Tibial artery (tissue), 4 donors: Measurements from ENCODE around the gene UGT1A9.

Source experiments
- DNase-seq, 2 donors: peaks; one replicate each; pipeline ENCODE4 v3.0.0-alpha.2; 2019
- H3K27ac ChIP-seq, 2 donors: fragments of 200-600 bp; sonication (generic) in 1 of 2; 1 replicate in 1 of 2; 2 replicates in 1 of 2; pipeline ENCODE4 v1.5.1; 2018 to 2019; ENCODE audit warnings: mild to moderate bottlenecking in 1 of 2
- H3K27me3 ChIP-seq, 2 donors: fragments of 200-600 bp; sonication (generic) in 1 of 2; one replicate each; pipeline versions ENCODE4 v1.5.1 to v1.6.0; 2016 to 2019
- H3K36me3 ChIP-seq, 3 donors: fragments of 200-600 bp; sonication (generic) in 2 of 3; one replicate each; pipeline ENCODE4 v1.5.1; 2016 to 2019; ENCODE audit warnings: mild to moderate bottlenecking in 2 of 3
- H3K4me1 ChIP-seq, 4 donors: fragments of 200-600 bp; sonication (generic) in 2 of 4; 1 replicate in 3 of 4; 2 replicates in 1 of 4; pipeline ENCODE4 v1.5.1; 2016 to 2019
- H3K4me3 ChIP-seq, 2 donors: fragments of 200-600 bp; sonication (generic) in 1 of 2; 1 replicate in 1 of 2; 2 replicates in 1 of 2; pipeline ENCODE4 v1.5.1; 2018 to 2019; ENCODE audit warnings: mild to moderate bottlenecking in 2 of 2
- H3K9me3 ChIP-seq, 3 donors: fragments of 200-600 bp; sonication (generic) in 1 of 3; one replicate each; pipeline ENCODE4 v1.5.1; 2016 to 2019
- intact Hi-C: fragments of 100-400 bp; cut with DNase I; formaldehyde crosslinking; loops from one replicate; pipeline ENCODE4 v1.15.0; 2023; ENCODE audit warnings: low total_unique reads
- TF ChIP-seq, protein P1 (sequence below), 2 experiments: fragments of 200-600 bp in 1 of 2; fragments of 450-650 bp in 1 of 2; IDR thresholded peaks; one replicate each; pipeline ENCODE4 v1.5.1; 2017 to 2019; ENCODE audit warnings: antibody characterized with exemption in 2 of 2, mild to moderate bottlenecking in 1 of 2, moderate library complexity in 1 of 2

Gene UGT1A9

DNA sequence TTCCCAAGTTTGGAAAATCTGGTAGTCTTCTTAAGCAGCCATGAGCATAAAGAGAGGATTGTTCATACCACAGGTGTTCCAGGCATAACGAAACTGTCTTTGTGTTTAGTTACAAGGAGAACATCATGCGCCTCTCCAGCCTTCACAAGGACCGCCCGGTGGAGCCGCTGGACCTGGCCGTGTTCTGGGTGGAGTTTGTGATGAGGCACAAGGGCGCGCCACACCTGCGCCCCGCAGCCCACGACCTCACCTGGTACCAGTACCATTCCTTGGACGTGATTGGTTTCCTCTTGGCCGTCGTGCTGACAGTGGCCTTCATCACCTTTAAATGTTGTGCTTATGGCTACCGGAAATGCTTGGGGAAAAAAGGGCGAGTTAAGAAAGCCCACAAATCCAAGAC is 100.5 kb downstream of the UGT1A9 start:
- H3K9me3 ChIP-seq = peaks cover 0 to 7% (median 3%) of the 10 kb centered on the region in 3 donors
- H3K4me3 ChIP-seq = no peak overlapping the region
- H3K36me3 ChIP-seq = no peaks in the 10 kb centered on the region
- no peak for DNase-seq
- no peak overlapping the region for H3K27ac ChIP-seq
- no peaks in the 10 kb centered on the region for H3K4me1 ChIP-seq
- TF ChIP-seq, protein P1, sequence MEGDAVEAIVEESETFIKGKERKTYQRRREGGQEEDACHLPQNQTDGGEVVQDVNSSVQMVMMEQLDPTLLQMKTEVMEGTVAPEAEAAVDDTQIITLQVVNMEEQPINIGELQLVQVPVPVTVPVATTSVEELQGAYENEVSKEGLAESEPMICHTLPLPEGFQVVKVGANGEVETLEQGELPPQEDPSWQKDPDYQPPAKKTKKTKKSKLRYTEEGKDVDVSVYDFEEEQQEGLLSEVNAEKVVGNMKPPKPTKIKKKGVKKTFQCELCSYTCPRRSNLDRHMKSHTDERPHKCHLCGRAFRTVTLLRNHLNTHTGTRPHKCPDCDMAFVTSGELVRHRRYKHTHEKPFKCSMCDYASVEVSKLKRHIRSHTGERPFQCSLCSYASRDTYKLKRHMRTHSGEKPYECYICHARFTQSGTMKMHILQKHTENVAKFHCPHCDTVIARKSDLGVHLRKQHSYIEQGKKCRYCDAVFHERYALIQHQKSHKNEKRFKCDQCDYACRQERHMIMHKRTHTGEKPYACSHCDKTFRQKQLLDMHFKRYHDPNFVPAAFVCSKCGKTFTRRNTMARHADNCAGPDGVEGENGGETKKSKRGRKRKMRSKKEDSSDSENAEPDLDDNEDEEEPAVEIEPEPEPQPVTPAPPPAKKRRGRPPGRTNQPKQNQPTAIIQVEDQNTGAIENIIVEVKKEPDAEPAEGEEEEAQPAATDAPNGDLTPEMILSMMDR (IDR thresholded peaks at IDR 0.05) = no peak
- no peaks in the 10 kb centered on the region for H3K27me3 ChIP-seq
- intact Hi-C loops = no loop called here

DNA sequence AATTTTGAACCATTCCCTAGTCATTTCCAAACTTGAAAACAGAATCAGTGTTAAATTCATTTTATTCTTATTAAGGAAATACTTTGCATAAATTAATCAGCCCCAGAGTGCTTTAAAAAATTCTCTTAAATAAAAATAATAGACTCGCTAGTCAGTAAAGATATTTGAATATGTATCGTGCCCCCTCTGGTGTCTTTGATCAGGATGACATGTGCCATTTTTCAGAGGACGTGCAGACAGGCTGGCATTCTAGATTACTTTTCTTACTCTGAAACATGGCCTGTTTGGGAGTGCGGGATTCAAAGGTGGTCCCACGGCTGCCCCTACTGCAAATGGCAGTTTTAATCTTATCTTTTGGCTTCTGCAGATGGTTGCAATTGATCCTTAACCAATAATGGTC is 100.9 kb downstream of the UGT1A9 start:
- intact Hi-C loops = no loop called here
- DNase-seq = no peak
- peaks cover 0 to 7% (median 5%) of the 10 kb centered on the region in 3 donors for H3K9me3 ChIP-seq
- H3K27me3 ChIP-seq = no peaks in the 10 kb centered on the region
- H3K4me1 ChIP-seq = no peaks in the 10 kb centered on the region
- TF ChIP-seq, protein P1 (IDR thresholded peaks at IDR 0.05) = no peak
- no peak overlapping the region for H3K27ac ChIP-seq
- H3K4me3 ChIP-seq = no peak overlapping the region
- H3K36me3 ChIP-seq = no peaks in the 10 kb centered on the region

DNA sequence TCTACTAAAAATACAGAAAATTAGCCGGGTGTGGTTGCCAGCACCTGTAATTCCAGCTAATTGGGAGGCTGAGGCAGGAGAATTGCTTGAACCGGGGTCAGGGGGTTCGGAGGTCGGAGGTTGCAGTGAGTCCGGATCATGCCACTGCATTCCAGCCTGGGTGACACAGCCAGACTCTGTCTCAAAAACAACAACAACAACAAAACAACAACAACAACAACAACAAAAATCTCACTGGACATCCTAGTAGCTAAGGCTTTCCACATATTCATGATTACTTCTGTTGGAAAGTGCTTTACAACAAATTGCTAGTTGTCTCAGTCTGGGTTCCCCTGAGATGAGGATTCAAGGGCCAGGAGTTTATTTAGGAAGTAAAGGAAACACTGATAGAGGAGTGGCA is 102.2 kb downstream of the UGT1A9 start:
- no peak for DNase-seq
- intact Hi-C loops = no loop called here
- H3K27ac ChIP-seq = no peak overlapping the region
- H3K4me3 ChIP-seq = no peak overlapping the region
- no peaks in the 10 kb centered on the region for H3K27me3 ChIP-seq
- TF ChIP-seq, protein P1 (IDR thresholded peaks at IDR 0.05) = no peak
- no peaks in the 10 kb centered on the region for H3K4me1 ChIP-seq
- H3K9me3 ChIP-seq = peaks cover 0 to 7% (median 5%) of the 10 kb centered on the region in 3 donors
- no peaks in the 10 kb centered on the region for H3K36me3 ChIP-seq

DNA sequence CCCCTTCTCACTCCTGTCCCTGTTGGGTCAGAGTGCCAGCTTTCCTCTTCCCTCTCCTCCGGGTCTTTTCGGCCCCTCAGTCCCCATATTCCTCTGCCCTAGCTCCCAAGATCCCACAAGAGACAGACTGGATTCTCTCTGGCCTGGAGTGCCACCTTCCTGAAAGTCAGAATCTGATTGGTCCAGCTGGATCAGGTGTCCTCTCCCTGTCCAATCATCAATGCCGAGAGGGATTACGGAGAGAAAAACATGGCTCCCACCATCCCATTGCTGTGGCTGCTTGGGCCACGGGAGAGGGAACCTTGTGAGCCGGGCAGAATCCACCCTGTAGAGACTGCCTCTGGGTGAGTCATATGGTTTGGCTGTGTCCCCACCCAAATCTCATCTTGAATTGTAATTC is 103.7 kb downstream of the UGT1A9 start:
- intact Hi-C loops = no loop called here
- Histone ChIP-seq H3K4me3 (no peak overlapping the region), H3K36me3 (no peaks in the 10 kb centered on the region), H3K27me3 (no peaks in the 10 kb centered on the region), H3K4me1 (no peaks in the 10 kb centered on the region), H3K9me3 (peaks cover 0 to 7% (median 5%) of the 10 kb centered on the region in 3 donors), H3K27ac (no peak overlapping the region)
- DNase-seq = no peak
- TF ChIP-seq, protein P1 (IDR thresholded peaks at IDR 0.05) = no peak

DNA sequence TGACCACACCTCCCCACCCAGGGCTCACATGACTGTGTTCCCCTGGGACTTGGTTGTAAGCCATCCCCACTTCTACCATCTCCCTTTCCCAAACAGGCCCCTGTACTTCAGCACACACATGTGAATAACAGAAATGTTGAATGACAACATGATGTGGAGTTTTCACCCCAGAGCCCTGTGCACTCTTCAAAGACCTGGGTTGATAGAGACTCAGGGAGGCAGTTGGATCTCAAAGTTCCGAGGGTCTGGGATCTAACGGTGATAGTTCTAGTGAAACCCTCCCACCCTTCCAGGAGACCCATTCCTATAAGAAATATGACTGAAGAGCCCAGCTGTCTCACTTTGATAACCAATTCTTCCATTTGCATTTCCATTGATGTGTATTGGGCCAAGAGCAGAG is 106.3 kb downstream of the UGT1A9 start, which contains the start of gene MROH2A:
Gene MROH2A (plus strand): TSS at position 301 of the 400 bp plus-strand sequence. CDS start 1,029 bp downstream, outside the sequence.
- no peak for DNase-seq

More for the DNA sequence above, 106.3 kb downstream of the UGT1A9 start, which contains the start of gene MROH2A:
- Histone ChIP-seq H3K27me3 (no peaks in the 10 kb centered on the region), H3K9me3 (peaks cover 0 to 7% (median 5%) of the 10 kb centered on the region in 3 donors), H3K36me3 (no peaks in the 10 kb centered on the region), H3K4me1 (no peaks in the 10 kb centered on the region), H3K4me3 (no peak within 1 kb of the TSS), H3K27ac (no peak within 1 kb of the TSS)
- intact Hi-C loops = no loop called here
- TF ChIP-seq, protein P1 (IDR thresholded peaks at IDR 0.05) = no peak
